ENCODE results near the gene SYT8.
A peak's percentile ranks its signal among the peaks of the same experiment; 100 is the strongest.
"Not testable (repeated sequence)": the region's sequence is repeated elsewhere in the genome, so short reads cannot be mapped to it uniquely, and the experiment has no call there.

SYT8 gene

DNA sequence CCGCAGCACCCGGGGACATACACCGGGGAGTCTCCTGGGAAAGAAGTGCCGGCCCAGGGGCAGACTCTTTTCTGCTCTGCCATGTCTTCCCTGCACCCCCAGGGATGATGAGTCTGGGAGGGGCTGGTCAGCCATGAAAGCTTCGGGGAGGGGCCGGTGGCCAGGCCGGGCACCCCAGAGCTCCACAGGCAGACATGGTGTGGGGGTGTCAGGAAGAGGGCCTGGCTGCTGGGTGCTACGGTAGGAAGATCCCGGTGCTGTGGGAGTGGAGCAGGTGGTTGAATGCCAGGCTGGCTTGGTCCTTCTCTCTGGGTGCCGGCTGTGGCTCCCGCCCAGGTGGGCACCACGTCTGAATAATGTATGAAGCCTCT is 35.5 kb downstream of the SYT8 start:
- no peaks in the 10 kb centered on the region for H3K36me3 Mint-ChIP-seq (ENCODE audit: low read depth)
- DNase-seq = no peak
- H3K27me3 Mint-ChIP-seq (ENCODE audit: low read depth, poor library complexity) = peaks cover 30% of the 10 kb centered on the region
- no peak overlapping the region for H3K4me3 Mint-ChIP-seq
- H3K27ac Mint-ChIP-seq = no peak overlapping the region
- no peaks in the 10 kb centered on the region for H3K9me3 Mint-ChIP-seq
- TF ChIP-seq, protein P1, sequence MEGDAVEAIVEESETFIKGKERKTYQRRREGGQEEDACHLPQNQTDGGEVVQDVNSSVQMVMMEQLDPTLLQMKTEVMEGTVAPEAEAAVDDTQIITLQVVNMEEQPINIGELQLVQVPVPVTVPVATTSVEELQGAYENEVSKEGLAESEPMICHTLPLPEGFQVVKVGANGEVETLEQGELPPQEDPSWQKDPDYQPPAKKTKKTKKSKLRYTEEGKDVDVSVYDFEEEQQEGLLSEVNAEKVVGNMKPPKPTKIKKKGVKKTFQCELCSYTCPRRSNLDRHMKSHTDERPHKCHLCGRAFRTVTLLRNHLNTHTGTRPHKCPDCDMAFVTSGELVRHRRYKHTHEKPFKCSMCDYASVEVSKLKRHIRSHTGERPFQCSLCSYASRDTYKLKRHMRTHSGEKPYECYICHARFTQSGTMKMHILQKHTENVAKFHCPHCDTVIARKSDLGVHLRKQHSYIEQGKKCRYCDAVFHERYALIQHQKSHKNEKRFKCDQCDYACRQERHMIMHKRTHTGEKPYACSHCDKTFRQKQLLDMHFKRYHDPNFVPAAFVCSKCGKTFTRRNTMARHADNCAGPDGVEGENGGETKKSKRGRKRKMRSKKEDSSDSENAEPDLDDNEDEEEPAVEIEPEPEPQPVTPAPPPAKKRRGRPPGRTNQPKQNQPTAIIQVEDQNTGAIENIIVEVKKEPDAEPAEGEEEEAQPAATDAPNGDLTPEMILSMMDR (IDR thresholded peaks at IDR 0.05) = no peak
- peaks cover 43% of the 10 kb centered on the region for H3K4me1 Mint-ChIP-seq

DNA sequence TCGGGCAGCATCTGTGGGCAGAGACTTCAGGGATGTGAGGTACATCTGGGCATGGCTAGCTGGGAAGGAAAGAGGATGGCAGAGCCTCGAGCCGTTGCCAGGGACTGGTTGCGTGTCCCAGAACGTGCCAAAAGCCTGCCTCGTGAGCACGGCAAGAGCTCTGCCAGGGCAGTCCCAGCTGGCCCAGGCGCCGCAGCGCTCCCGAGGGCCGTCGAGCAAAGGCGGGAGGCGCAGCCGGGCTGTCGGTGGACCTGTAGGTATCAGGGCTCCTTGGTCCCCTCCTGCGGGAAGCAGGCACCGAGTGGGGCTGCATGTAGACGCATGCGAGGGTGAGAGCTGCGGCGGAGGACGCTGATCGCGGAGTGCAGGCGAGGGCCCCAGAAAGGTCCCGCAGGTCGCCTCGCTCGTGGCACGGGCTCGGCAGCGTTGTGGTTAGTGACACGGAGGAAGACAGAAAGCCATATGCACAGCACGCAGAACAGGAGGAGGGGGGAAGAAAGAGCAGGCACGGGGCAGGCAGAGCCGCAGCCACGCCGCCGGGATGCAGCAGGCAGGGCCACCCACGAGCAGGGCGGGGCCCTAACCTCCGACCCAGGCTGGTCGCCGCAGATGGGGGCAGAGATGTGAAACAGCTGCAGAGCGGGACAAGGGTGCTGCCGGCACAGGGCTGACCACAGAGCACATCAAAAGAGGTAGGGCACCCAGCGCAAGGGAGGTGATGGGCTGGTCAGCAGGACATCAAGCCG is 36.1 kb downstream of the SYT8 start:
- Mint-ChIP-seq H3K27me3 (ENCODE audit: low read depth, poor library complexity) (peaks cover 27% of the 10 kb centered on the region), H3K4me1 (peaks cover 41% of the 10 kb centered on the region), H3K36me3 (ENCODE audit: low read depth) (no peaks in the 10 kb centered on the region), H3K4me3 (no peak overlapping the region), H3K9me3 (no peaks in the 10 kb centered on the region), H3K27ac (no peak overlapping the region)
- peak; percentile 36 for DNase-seq
- TF ChIP-seq, protein P1 (IDR thresholded peaks at IDR 0.05) = no peak

DNA sequence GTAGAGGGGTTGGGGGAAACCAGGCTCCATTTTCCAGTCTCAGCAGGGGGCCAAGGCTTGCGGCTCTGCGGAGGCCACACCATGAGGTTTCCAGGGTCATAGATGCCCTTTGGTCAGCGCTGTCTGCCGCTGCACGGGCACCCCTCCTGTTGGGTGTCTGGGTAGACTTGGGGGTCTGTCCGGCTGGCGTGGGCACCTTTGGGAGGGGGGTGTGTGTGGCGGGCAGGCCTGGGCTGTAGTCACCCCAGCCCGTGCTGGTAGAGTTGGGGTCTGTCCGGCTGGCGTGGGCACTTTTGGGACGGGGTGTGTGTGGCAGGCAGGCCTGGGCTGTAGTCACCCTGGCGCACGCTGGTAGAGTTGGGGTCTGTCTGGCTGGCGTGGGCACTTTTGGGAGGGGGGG is 36.7 kb downstream of the SYT8 start:
- H3K4me3 Mint-ChIP-seq = no peak overlapping the region

DNA sequence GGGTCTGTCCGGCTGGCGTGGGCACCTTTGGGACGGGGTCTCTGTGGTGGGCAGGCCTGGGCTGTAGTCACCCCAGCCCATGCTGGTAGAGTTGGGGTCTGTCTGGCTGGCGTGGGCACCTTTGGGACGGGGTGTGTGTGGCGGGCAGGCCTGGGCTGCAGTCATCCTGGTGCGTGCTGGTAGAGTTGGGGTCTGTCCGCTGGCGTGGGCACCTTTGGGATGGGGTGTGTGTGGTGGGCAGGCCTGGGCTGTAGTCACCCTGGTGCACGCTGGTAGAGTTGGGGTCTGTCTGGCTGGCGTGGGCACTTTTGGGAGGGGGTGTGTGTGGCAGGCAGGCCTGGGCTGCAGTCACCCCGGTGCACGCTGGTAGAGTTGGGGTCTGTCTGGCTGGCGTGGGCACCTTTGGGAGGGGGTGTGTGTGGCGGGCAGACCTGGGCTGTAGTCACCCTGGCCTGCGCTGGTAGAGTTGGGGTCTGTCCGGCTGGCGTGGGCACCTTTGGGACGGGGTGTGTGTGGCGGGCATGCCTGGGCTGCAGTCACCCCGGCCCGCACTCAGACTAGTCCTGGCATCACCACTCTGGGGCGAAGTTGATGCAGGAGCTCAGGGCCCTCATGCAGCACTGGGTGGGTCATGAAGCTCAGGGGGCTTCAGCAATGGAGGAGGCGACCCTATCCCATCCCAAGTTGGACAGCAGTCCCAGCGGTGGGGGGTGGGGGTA is 37.6 kb downstream of the SYT8 start:
- DNase-seq = no peak
- H3K27me3 Mint-ChIP-seq (ENCODE audit: low read depth, poor library complexity) = peaks cover 30% of the 10 kb centered on the region
- no peak overlapping the region for H3K4me3 Mint-ChIP-seq
- no peak overlapping the region for H3K27ac Mint-ChIP-seq
- no peaks in the 10 kb centered on the region for H3K36me3 Mint-ChIP-seq (ENCODE audit: low read depth)
- TF ChIP-seq, protein P1 (IDR thresholded peaks at IDR 0.05) = no peak
- no peaks in the 10 kb centered on the region for H3K9me3 Mint-ChIP-seq
- peaks cover 46% of the 10 kb centered on the region for H3K4me1 Mint-ChIP-seq

More for the DNA sequence above, 36.7 kb downstream of the SYT8 start:
- Mint-ChIP-seq H3K4me1 (peaks cover 44% of the 10 kb centered on the region), H3K27ac (no peak overlapping the region), H3K36me3 (ENCODE audit: low read depth) (no peaks in the 10 kb centered on the region), H3K9me3 (no peaks in the 10 kb centered on the region), H3K27me3 (ENCODE audit: low read depth, poor library complexity) (peaks cover 28% of the 10 kb centered on the region)
- TF ChIP-seq, protein P1 (IDR thresholded peaks at IDR 0.05) = no peak
- DNase-seq = no peak

DNA sequence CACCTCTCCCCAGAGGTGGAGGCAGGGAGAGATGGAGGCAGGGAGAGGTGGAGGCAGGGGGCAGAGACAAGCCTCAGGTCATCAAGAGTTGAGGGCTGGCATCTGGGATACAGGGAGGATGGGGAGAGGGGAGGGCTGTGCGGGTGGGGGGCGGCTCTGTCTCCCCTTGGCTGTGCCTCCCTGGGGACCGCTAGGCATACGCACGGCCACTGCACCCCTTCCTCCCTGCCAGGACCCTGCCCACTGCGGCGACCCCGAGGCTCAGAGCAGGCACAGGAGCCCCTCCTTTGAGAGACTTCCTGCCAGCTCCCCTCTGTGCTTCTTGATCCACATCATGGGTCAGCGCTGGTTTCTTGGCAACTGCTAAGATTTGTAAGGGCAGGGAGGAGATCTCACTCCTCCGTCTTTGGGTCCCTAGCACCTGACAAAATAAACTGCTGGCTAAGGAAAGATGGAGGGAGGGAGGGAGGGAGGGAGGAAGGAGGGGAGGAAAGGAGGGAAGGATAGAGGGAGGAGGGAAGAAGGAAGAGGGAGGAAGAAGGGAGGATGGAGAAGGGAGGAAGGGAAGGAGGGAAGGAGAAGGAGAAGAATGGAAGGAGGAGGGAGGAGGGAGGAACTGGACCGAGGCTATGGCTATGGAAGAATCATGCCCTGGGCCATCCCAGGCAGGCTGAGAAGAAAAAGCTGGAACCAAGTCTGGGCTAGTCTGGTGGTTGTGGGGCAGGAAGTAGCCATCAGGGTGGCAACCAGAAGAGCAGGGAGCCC is 38.4 kb downstream of the SYT8 start:
- Mint-ChIP-seq H3K27ac (peak overlapping the region; percentile 88), H3K9me3 (no peaks in the 10 kb centered on the region), H3K4me3 (no peak overlapping the region), H3K4me1 (peaks cover 46% of the 10 kb centered on the region), H3K27me3 (ENCODE audit: low read depth, poor library complexity) (peaks cover 30% of the 10 kb centered on the region), H3K36me3 (ENCODE audit: low read depth) (no peaks in the 10 kb centered on the region)
- TF ChIP-seq, protein P1 (IDR thresholded peaks at IDR 0.05) = no peak
- peak; percentile 45 for DNase-seq

DNA sequence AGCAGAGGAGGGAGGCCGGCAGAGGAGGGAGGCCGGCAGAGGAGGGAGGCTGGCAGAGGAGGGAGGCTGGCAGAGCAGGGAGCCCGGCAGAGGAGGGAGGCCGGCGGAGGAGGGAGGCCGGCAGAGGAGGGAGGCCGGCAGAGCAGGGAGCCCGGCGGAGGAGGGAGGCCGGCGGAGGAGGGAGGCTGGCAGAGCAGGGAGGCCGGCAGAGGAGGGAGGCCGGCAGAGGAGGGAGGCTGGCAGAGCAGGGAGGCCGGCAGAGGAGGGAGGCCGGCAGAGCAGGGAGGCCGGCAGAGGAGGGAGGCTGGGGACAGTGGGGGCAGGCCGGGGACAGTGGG is 39.0 kb downstream of the SYT8 start:
- H3K4me1 Mint-ChIP-seq = peaks cover 45% of the 10 kb centered on the region
- H3K4me3 Mint-ChIP-seq; H3K9me3 Mint-ChIP-seq; DNase-seq; H3K36me3 Mint-ChIP-seq (ENCODE audit: low read depth): not testable (repeated sequence)
- peaks cover 30% of the 10 kb centered on the region for H3K27me3 Mint-ChIP-seq (ENCODE audit: low read depth, poor library complexity)
- peak overlapping the region; percentile 88 for H3K27ac Mint-ChIP-seq

DNA sequence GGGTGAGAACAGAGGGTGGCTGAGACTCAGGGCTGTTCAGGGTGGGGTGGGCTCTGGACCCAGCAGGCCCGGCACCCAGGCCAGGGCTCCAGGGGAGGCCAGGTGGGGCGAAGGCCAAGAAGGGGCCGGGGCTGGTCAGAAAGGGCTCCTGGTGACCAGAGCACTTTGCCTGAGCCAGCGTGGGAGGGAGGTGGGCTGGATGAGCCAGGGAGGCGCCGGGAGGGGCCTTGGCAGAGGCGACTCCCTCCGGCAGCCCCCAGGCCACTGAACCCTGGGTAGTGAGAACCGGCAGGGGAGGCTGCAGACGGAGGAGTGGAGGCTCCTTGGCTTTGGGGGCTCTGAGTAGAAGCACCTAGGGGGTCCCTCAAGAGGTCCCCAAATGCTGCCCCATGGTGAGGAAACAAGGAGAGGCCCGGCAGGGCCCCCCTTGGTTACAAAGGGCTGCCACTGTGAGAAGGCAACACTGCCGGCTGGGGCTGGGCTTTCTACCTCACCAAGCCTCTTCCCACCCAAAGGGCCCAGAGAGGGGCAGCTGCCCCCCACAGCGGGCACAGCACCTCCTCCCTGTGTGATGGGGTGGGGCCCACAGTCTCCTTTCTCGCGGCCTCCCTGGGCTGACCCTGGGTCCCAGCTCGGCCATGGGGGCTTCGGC is 39.8 kb downstream of the SYT8 start:
- not testable (repeated sequence) for H3K27ac Mint-ChIP-seq; H3K9me3 Mint-ChIP-seq; H3K36me3 Mint-ChIP-seq (ENCODE audit: low read depth); H3K4me3 Mint-ChIP-seq
- Mint-ChIP-seq H3K4me1 (peaks cover 37% of the 10 kb centered on the region), H3K27me3 (ENCODE audit: low read depth, poor library complexity) (peaks cover 24% of the 10 kb centered on the region)
- peak; percentile 9 for DNase-seq

All from nephron progenitor cell (in vitro differentiated cells).